ENCODE data around the gene GPN3.
"Not testable (repeated sequence)": the region's sequence is repeated elsewhere in the genome, so short reads cannot be mapped to it uniquely, and the experiment has no call there.

Gene GPN3

DNA sequence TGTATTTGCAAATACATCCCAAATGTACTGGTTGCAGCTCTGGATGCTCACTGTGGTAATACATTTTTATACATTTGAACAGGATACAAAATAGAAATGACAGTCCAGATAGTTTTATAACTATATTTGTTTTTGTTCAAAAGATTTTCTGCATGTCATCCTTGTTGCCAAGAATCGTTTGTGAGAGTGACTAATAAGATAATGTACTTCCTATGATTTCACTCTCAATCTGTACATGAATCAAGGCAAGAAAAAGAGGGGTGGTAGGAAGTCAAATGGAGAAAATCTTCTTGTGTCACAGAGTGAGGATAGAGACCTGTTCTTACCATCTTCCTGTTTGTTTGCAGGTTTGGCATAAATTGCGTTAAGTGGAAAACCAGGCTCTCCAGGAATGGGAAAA is 31.8 kb downstream of the GPN3 start:
- DNase-seq, result no peak

DNA sequence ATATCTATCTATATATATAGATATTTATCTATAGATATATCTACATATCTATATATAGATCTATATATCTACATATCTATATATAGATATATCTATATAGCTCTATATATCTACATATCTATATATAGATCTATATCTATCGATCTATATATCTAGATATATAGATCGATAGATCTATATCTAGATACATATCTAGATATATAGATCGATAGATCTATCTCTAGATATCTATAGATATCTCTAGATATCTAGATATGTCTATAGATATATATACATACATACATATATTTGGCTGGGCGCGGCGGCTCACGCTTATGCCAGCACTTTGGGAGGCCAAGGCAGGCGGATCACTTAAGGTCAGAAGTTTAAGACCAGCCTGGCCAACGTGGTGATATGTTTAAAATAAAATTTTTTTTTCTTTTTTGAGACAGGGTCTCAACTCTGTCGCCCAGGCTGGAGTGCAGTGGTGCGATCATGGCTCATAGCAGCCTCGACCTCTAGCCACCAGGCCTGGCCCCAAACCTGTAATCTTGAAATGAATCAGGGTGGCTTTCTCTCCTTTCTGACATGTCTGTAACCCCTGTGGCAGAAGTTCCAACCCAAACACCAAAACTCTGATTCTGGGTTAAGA is 36.0 kb downstream of the GPN3 start:
- peak; percentile 50 for DNase-seq

DNA sequence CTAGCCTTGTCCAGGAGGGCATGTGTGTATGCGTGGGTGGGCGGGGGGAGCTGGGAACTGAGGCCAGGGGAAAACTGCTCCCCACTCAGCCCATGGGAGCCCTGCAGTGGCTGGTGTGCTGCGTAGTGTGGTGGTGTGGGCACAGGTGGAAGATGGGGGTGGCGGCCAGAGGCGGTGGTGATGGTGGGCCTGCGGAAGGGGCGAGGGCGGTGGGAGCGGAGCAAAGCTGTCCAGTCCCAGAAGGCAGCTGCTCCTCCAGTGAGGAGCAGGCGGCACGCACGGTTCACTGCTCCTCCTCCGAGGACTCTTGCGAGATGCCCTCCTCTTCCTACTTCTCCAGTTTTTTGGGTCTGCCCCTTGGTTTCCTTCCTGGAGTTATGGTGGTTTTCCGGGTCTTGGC is 38.4 kb downstream of the GPN3 start:
- not testable (repeated sequence) for DNase-seq

- no peak for DNase-seq
Observed at GRCh38 chr12:110426406-110426805, 41.7 kb downstream of the GPN3 start.

DNA sequence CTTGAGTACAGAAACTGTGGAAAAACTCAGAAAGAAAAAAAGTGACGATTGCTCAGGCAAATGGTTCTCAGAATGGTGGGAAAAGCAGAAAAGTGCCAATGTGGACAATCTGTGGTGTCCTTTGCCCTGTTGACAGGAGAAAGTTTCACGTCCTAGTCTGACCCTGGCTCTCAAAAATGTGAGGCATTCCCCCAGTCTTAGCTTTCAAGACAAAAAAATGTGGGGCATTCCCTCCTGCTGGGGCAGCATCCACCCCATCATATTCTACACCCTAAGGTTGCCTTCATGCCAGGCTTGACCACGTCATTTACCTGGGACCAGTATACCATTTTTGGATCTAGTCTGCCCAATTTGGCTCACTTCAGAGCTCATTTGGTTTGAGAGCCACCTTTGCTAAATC is 43.8 kb downstream of the GPN3 start:
- DNase-seq, result no peak

GRCh38 chr12:110421701-110422100 is 46.4 kb downstream of the GPN3 start:
- DNase-seq, result no peak

- no peak for DNase-seq
Observed at GRCh38 chr12:110421159-110421661, 46.8 kb downstream of the GPN3 start.

- DNase-seq, result not testable (repeated sequence)
Observed at GRCh38 chr12:110420644-110421043, 47.4 kb downstream of the GPN3 start.

DNA sequence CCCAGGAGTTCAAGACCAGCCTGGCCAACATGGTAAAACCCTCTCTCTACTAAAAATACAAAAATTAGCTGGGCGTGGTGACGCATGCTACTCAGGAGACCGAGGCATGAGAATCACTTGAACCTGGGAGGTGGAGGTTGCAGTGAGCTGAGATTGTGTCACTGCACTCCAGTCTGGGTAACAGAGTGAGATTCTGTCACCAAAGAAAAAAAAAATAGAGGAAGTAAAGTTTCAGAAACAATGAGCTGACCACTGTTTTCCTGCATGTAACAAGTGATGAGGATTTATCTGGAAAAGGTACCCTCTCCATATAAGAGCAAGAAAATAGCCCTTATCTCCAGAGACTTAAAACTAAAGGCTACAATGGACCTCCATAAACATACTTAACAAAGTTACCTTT is 50.9 kb downstream of the GPN3 start:
- not testable (repeated sequence) for DNase-seq

- not testable (repeated sequence) for DNase-seq
Observed at GRCh38 chr12:110410086-110410485, 58.0 kb downstream of the GPN3 start.

GRCh38 chr12:110405126-110405662 is 62.9 kb downstream of the GPN3 start:
- not testable (repeated sequence) for DNase-seq

GRCh38 chr12:110403976-110404682 is 63.9 kb downstream of the GPN3 start:
- peak; percentile 88 for DNase-seq

GRCh38 chr12:110403146-110403975 is 64.7 kb downstream of the GPN3 start, which contains the start of gene ANAPC7:
Gene ANAPC7 (minus strand): TSS chr12:110403708. CDS start chr12:110403627, 81 bp downstream.
- DNase-seq, result peak; percentile 93

Data from activated CD4-positive, alpha-beta T cell treated with anti-CD3 and anti-CD28 coated beads, Interleukin-10, Interleukin-2, amounts not matched to agents 100 ng/mL and 50 ng/mL, durations not matched to agents 16 hours and 8 hours (primary cell).